ENCODE results near the gene DOK3.
"Not testable (repeated sequence)": the region's sequence is repeated elsewhere in the genome, so short reads cannot be mapped to it uniquely, and the experiment has no call there.

The DOK3 gene

GRCh38 chr5:177496070-177496726, 13.4 kb downstream of the DOK3 start:
- DNase-seq: peak; percentile 45

GRCh38 chr5:177495243-177496060, 14.2 kb downstream of the DOK3 start:
- DNase-seq: no peak

- peak; percentile 63 for DNase-seq
These were observed 15.1 kb downstream of the DOK3 start for GRCh38 chr5:177494346-177495195.

GRCh38 chr5:177493795-177494345, 15.8 kb downstream of the DOK3 start:
- DNase-seq: no peak

- DNase-seq: no peak
These were observed 16.8 kb downstream of the DOK3 start for GRCh38 chr5:177492841-177493240.

GRCh38 chr5:177491983-177492746, 17.5 kb downstream of the DOK3 start:
- no peak for DNase-seq

- peak; percentile 35 for DNase-seq
These were observed 18.1 kb downstream of the DOK3 start for GRCh38 chr5:177491429-177491945.

GRCh38 chr5:177490992-177491391, 18.6 kb downstream of the DOK3 start:
- no peak for DNase-seq

GRCh38 chr5:177490311-177490991, 19.2 kb downstream of the DOK3 start:
- DNase-seq: peak; percentile 48

GRCh38 chr5:177489119-177489716, 20.4 kb downstream of the DOK3 start:
- DNase-seq: peak; percentile 89

GRCh38 chr5:177487975-177488374, 21.7 kb downstream of the DOK3 start:
- DNase-seq: no peak

- DNase-seq: no peak
These were observed 22.5 kb downstream of the DOK3 start for GRCh38 chr5:177487144-177487543.

GRCh38 chr5:177486256-177486655, 23.4 kb downstream of the DOK3 start:
- DNase-seq: no peak

- DNase-seq: not testable (repeated sequence)
These were observed 23.9 kb downstream of the DOK3 start for GRCh38 chr5:177485753-177486152.

- DNase-seq: no peak
These were observed 24.6 kb downstream of the DOK3 start for GRCh38 chr5:177484902-177485549.

GRCh38 chr5:177483994-177484901, 25.4 kb downstream of the DOK3 start:
- no peak for DNase-seq

- DNase-seq: no peak
These were observed 26.6 kb downstream of the DOK3 start for GRCh38 chr5:177483042-177483441.

- no peak for DNase-seq
These were observed 27.2 kb downstream of the DOK3 start for GRCh38 chr5:177482359-177482795.

GRCh38 chr5:177479774-177480173, 29.9 kb downstream of the DOK3 start:
- DNase-seq: no peak

All from RPMI8226 (cell line).